ENCODE data around the gene FOXN4.

The FOXN4 gene

DNA sequence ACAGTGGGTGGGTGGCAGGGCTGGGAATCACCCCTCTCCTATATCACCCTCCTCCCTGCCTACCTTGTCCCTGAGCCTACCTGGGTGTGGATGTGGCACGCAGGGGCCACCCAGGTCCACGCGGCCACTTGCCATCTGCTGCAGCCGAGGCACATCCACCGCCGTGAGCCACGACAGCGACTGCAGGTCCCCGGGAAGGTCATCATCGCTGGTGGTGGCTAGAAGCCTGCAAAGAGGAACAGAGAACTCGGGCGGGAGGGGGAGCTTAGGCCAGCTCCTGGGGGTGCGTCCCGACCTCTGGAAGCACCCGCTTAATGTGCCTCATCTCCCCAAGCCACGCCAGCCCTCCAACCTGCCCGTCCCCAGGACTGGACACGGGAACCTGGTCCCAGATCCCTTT, 19.0 kb downstream of the FOXN4 start:
- Histone ChIP-seq H3K36me3 (ENCODE audit: insufficient read depth, low read length) (no peaks in the 10 kb centered on the region), H3K27me3 (ENCODE audit: control insufficient read depth, insufficient read depth, low read length) (peaks cover 6% of the 10 kb centered on the region), H3K9me3 (replicated peaks; ENCODE audit: low read length) (no peaks in the 10 kb centered on the region), H3K4me1 (ENCODE audit: control insufficient read depth, insufficient read depth, low read length) (peaks cover 5% of the 10 kb centered on the region), H3K4me3 (ENCODE audit: low read length) (no peak overlapping the region), H3K4me2 (ENCODE audit: low read length) (no peak overlapping the region), H3K9ac (ENCODE audit: low read depth, low read length) (no peak overlapping the region)

DNA sequence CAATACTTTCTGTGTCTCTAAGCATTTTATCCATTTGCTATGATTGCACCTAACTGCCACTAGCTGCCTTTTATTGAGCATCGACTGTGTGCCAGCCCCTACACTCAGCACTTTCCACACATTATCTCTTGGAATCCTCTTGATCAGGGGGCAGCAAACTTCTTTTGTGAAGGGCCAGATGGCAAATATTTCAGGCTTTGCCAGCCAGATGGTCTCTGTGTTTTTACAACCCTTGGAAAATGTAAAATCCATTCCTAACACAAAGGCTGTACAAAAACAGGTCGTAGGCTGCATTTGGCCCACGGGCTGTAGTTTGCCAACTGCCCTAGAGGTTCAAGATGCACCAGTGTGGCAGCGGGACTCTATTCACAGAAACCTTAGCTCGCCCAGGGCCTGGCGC, 19.5 kb downstream of the FOXN4 start:
- H3K4me1 ChIP-seq (ENCODE audit: control insufficient read depth, insufficient read depth, low read length): peaks cover 5% of the 10 kb centered on the region
- no peak overlapping the region for H3K4me3 ChIP-seq (ENCODE audit: low read length)
- H3K4me2 ChIP-seq (ENCODE audit: low read length): no peak overlapping the region
- peaks cover 5% of the 10 kb centered on the region for H3K27me3 ChIP-seq (ENCODE audit: control insufficient read depth, insufficient read depth, low read length)
- no peaks in the 10 kb centered on the region for H3K36me3 ChIP-seq (ENCODE audit: insufficient read depth, low read length)
- no peak overlapping the region for H3K9ac ChIP-seq (ENCODE audit: low read depth, low read length)
- no peaks in the 10 kb centered on the region for H3K9me3 ChIP-seq (replicated peaks; ENCODE audit: low read length)

DNA sequence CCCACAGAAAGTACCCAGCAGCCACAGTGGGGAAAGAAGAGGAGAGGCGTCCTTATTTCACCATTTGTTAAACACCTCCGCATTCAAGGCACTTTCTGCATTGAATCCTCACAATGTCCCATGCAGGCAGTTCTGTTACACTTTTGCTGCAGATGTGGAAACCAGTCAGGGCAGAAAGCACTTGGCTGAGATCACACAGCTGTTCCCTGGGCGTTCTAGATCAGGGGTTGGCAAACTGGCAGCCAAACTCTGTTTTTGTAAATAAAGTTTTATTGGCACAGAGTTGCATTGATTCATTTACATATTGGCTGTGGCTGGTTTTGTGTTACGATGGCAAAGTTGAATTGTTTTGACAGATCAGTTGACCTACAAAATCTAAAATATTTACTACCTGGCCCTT, 20.1 kb downstream of the FOXN4 start:
- no peak overlapping the region for H3K4me2 ChIP-seq (ENCODE audit: low read length)
- no peak overlapping the region for H3K9ac ChIP-seq (ENCODE audit: low read depth, low read length)
- peaks cover 5% of the 10 kb centered on the region for H3K4me1 ChIP-seq (ENCODE audit: control insufficient read depth, insufficient read depth, low read length)
- H3K9me3 ChIP-seq (replicated peaks; ENCODE audit: low read length): no peaks in the 10 kb centered on the region
- H3K27me3 ChIP-seq (ENCODE audit: control insufficient read depth, insufficient read depth, low read length): peaks cover 5% of the 10 kb centered on the region
- no peaks in the 10 kb centered on the region for H3K36me3 ChIP-seq (ENCODE audit: insufficient read depth, low read length)
- no peak overlapping the region for H3K4me3 ChIP-seq (ENCODE audit: low read length)

DNA sequence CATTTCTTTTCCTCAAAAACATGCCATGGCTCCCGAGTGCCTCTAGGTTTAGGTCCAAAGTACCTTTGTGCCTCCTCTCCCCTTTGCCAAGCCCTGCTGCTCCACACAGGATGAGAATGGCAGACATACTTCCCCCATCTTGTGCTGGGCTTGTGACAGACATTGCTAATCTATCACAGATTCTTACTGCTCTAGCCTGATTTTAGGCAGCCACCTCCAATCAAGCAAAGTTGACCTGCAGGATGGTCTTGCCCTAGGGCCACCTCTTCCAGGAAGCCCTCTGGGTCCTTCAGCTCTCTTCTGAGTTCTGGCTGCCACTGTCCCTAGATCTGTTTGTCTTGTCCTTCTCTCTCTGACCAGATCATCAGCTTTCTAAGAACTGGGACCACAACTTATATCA, 20.5 kb downstream of the FOXN4 start:
- H3K36me3 ChIP-seq (ENCODE audit: insufficient read depth, low read length): no peaks in the 10 kb centered on the region
- no peak overlapping the region for H3K4me3 ChIP-seq (ENCODE audit: low read length)
- H3K4me2 ChIP-seq (ENCODE audit: low read length): no peak overlapping the region
- no peaks in the 10 kb centered on the region for H3K9me3 ChIP-seq (replicated peaks; ENCODE audit: low read length)
- H3K27me3 ChIP-seq (ENCODE audit: control insufficient read depth, insufficient read depth, low read length): peaks cover 5% of the 10 kb centered on the region
- peaks cover 5% of the 10 kb centered on the region for H3K4me1 ChIP-seq (ENCODE audit: control insufficient read depth, insufficient read depth, low read length)
- H3K9ac ChIP-seq (ENCODE audit: low read depth, low read length): no peak overlapping the region

DNA sequence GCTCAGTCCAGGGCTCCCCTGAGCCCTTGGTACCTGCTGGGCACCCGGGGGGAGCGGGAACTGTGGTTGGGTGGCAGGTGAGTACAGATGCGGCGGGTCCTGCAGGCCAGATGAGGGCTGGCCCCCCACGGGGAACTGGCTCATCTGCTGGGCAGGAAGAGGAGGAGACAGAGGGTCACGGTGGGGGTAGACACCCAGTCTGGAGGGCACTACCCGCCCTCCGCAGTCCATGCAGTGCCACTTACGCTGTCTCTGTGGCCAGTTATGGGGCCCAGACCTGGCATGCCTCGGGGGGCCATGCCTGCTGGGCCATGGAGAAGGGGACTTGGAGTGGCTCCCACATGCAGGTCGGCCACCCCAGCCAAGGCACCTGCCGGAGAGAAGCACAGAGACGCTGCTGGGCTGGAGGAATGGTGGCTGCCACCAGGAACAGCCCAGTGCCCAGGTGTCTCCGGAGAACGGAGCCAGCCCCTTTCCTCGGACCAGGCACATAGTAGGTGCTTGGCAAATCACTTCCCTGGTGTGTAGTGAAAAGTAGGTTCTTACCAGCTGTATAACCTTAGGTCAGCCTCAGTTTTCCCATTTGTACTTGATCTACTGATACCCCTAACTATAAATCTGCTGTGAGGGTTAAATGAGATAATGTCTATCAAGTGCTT, 21.1 kb downstream of the FOXN4 start:
- Histone ChIP-seq H3K9ac (ENCODE audit: low read depth, low read length) (no peak overlapping the region), H3K4me3 (ENCODE audit: low read length) (no peak overlapping the region), H3K4me2 (ENCODE audit: low read length) (no peak overlapping the region), H3K4me1 (ENCODE audit: control insufficient read depth, insufficient read depth, low read length) (peaks cover 5% of the 10 kb centered on the region), H3K27me3 (ENCODE audit: control insufficient read depth, insufficient read depth, low read length) (no peaks in the 10 kb centered on the region), H3K36me3 (ENCODE audit: insufficient read depth, low read length) (no peaks in the 10 kb centered on the region), H3K9me3 (replicated peaks; ENCODE audit: low read length) (no peaks in the 10 kb centered on the region)

DNA sequence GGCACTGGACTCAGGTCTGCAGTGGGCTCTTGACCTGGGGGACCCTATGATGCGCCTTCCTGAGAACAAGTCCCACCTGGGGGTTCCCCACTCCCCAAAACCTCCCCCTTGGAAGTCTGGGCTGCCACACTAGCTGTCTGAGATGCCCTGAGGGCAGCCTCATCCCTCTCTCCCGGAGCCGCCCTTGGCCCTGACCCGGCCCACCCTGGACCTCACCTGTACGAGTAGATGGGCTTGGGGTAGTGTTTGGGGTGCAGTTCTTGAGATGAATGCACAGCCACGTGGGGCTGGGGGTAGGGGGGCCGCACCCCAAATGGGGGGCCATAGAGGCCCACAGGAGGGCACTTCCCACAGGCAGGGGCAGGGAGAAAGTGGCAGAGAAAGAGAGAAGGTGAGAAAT, 21.9 kb downstream of the FOXN4 start:
- Histone ChIP-seq H3K9ac (ENCODE audit: low read depth, low read length) (no peak overlapping the region), H3K9me3 (replicated peaks; ENCODE audit: low read length) (no peaks in the 10 kb centered on the region), H3K4me2 (ENCODE audit: low read length) (no peak overlapping the region), H3K4me3 (ENCODE audit: low read length) (no peak overlapping the region), H3K4me1 (ENCODE audit: control insufficient read depth, insufficient read depth, low read length) (peaks cover 5% of the 10 kb centered on the region), H3K27me3 (ENCODE audit: control insufficient read depth, insufficient read depth, low read length) (no peaks in the 10 kb centered on the region), H3K36me3 (ENCODE audit: insufficient read depth, low read length) (no peaks in the 10 kb centered on the region)

DNA sequence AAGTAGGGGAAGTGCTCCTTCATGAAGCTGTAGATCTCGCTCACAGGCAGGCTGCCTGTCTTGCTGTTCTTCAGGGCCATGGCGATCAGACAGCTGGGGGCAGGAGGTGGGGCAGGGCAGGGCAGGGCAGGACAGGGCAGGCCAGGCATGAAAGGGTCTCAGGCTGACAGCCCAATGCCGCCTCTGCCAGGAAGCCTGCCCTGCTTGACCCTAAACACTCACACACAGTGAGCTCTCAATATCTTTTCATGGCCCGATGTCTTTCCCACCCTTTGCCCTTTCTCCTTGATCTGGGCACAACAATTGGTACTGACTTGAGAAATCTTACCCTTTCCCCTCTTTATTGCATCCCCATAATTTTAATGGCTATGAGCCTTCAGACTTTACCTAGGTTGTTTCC, 22.4 kb downstream of the FOXN4 start:
- no peaks in the 10 kb centered on the region for H3K9me3 ChIP-seq (replicated peaks; ENCODE audit: low read length)
- H3K36me3 ChIP-seq (ENCODE audit: insufficient read depth, low read length): no peaks in the 10 kb centered on the region
- no peak overlapping the region for H3K9ac ChIP-seq (ENCODE audit: low read depth, low read length)
- no peak overlapping the region for H3K4me3 ChIP-seq (ENCODE audit: low read length)
- no peaks in the 10 kb centered on the region for H3K27me3 ChIP-seq (ENCODE audit: control insufficient read depth, insufficient read depth, low read length)
- H3K4me2 ChIP-seq (ENCODE audit: low read length): no peak overlapping the region
- peaks cover 5% of the 10 kb centered on the region for H3K4me1 ChIP-seq (ENCODE audit: control insufficient read depth, insufficient read depth, low read length)

DNA sequence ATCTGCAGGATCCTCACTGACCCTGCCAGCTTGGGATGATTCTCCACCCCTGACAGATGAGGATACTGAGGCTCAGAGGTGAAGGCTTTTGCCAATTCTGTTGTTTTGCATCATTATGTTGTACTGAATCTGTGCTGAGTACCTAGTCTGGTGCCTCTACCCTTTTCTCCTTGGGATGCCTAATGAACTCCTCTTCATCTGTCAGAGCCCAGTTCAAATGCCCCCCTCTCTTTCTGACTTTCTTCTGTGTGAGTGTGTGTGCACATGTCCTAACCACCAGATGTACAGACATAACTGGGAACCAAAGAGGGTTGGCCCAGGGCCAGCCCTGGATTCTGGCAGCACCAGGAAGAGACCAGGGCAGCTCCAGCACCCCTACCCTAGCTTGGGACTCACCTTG, 22.8 kb downstream of the FOXN4 start:
- H3K27me3 ChIP-seq (ENCODE audit: control insufficient read depth, insufficient read depth, low read length): no peaks in the 10 kb centered on the region
- H3K4me3 ChIP-seq (ENCODE audit: low read length): no peak overlapping the region
- H3K4me2 ChIP-seq (ENCODE audit: low read length): no peak overlapping the region
- H3K36me3 ChIP-seq (ENCODE audit: insufficient read depth, low read length): no peaks in the 10 kb centered on the region
- no peak overlapping the region for H3K9ac ChIP-seq (ENCODE audit: low read depth, low read length)
- no peaks in the 10 kb centered on the region for H3K9me3 ChIP-seq (replicated peaks; ENCODE audit: low read length)
- peaks cover 3% of the 10 kb centered on the region for H3K4me1 ChIP-seq (ENCODE audit: control insufficient read depth, insufficient read depth, low read length)

DNA sequence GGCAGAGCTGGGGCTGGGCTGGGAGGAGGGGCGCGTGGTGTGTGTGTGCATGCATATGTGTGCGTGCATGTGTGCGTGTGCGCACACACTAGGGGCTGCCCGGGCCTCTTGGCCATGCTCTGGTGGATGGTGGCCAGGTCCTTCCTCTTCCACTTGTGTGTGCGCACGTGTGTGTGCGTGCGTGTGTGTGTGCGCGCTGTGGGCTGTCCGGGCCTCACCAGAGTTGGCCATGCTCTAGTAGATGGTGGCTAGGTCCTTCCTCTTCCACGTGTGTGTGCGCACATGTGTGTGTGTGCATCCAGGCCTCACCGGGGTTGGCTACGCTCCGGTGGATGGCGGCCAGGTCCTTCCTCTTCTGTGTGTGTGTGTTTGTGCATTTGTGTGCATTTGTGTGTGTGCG, 24.7 kb downstream of the FOXN4 start:
- no peak overlapping the region for H3K4me3 ChIP-seq (ENCODE audit: low read length)
- no peak overlapping the region for H3K4me2 ChIP-seq (ENCODE audit: low read length)
- no peaks in the 10 kb centered on the region for H3K9me3 ChIP-seq (replicated peaks; ENCODE audit: low read length)
- H3K36me3 ChIP-seq (ENCODE audit: insufficient read depth, low read length): no peaks in the 10 kb centered on the region
- H3K27me3 ChIP-seq (ENCODE audit: control insufficient read depth, insufficient read depth, low read length): peaks cover 6% of the 10 kb centered on the region
- no peaks in the 10 kb centered on the region for H3K4me1 ChIP-seq (ENCODE audit: control insufficient read depth, insufficient read depth, low read length)
- no peak overlapping the region for H3K9ac ChIP-seq (ENCODE audit: low read depth, low read length)

DNA sequence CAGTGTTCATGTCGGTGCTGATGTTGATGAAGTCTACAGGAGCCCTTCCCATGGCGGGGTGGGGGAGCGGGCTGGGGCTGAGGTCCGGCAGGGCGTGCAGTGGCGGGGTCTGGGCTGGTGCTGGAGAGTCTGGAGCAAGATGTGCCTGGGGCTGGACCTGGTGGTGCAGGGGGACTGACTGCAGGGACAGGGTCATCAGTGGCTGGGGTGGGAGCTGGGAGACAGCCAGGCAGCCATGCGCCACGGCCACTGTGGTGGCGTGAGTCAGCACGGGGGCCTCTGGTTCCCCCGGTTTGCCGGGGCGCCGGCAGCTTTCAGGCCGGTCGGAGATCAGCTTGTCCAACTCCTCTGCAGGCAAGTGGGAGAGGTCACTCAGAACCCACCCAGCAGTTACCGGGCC, 27.6 kb downstream of the FOXN4 start:
- Histone ChIP-seq H3K4me3 (ENCODE audit: low read length) (no peak overlapping the region), H3K9ac (ENCODE audit: low read depth, low read length) (no peak overlapping the region), H3K4me1 (ENCODE audit: control insufficient read depth, insufficient read depth, low read length) (no peaks in the 10 kb centered on the region), H3K4me2 (ENCODE audit: low read length) (no peak overlapping the region), H3K9me3 (replicated peaks; ENCODE audit: low read length) (no peaks in the 10 kb centered on the region), H3K27me3 (ENCODE audit: control insufficient read depth, insufficient read depth, low read length) (peaks cover 26% of the 10 kb centered on the region), H3K36me3 (ENCODE audit: insufficient read depth, low read length) (no peaks in the 10 kb centered on the region)

DNA sequence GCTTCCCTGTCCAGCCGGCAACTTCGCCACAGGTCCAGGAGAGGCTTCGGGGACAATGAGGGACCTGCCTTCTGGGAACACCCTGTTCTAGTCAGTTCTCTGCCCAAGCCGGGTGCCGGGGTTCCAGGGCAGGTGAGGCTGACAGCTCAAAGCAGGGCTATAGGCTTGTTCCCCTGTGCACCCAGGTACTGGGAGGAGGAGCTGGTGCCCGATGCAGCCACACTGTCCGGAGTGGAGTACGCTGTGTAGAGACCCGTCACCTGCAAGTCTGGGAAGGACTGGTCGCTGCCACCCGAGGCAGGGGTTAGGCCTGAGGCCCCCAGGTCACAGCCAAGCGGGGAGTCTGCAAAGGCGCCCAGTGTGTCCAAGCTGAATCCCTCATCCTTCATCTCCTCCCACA, 29.6 kb downstream of the FOXN4 start:
- H3K4me2 ChIP-seq (ENCODE audit: low read length): no peak overlapping the region
- H3K36me3 ChIP-seq (ENCODE audit: insufficient read depth, low read length): no peaks in the 10 kb centered on the region
- no peak overlapping the region for H3K4me3 ChIP-seq (ENCODE audit: low read length)
- no peaks in the 10 kb centered on the region for H3K4me1 ChIP-seq (ENCODE audit: control insufficient read depth, insufficient read depth, low read length)
- no peaks in the 10 kb centered on the region for H3K9me3 ChIP-seq (replicated peaks; ENCODE audit: low read length)
- no peak overlapping the region for H3K9ac ChIP-seq (ENCODE audit: low read depth, low read length)
- H3K27me3 ChIP-seq (ENCODE audit: control insufficient read depth, insufficient read depth, low read length): peaks cover 30% of the 10 kb centered on the region

DNA sequence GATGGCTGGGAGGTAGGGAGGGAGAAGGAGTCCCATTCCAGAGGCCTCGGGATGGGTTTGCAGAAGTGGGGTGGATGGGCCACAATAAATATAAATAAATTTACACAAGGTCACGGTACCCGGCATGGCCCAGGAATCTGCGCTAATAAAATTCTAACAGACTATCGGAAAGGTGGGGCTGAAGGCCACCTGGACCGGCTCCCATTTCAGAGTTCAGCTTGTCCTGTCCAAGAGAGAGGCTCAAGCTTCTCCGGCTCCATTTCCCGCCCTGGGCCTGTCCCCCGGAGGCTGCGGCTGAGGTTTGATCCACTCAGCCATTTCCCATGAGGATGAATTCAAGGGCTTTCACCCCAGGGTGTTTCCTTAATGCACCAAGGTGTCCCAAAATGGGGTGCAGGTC, 30.2 kb downstream of the FOXN4 start:
- Histone ChIP-seq H3K4me2 (ENCODE audit: low read length) (no peak overlapping the region), H3K4me3 (ENCODE audit: low read length) (no peak overlapping the region), H3K9ac (ENCODE audit: low read depth, low read length) (no peak overlapping the region), H3K36me3 (ENCODE audit: insufficient read depth, low read length) (no peaks in the 10 kb centered on the region), H3K27me3 (ENCODE audit: control insufficient read depth, insufficient read depth, low read length) (peaks cover 30% of the 10 kb centered on the region), H3K9me3 (replicated peaks; ENCODE audit: low read length) (no peaks in the 10 kb centered on the region), H3K4me1 (ENCODE audit: control insufficient read depth, insufficient read depth, low read length) (no peaks in the 10 kb centered on the region)
